Loucy (cell line): Measurements from ENCODE around the gene CACNA2D3.

Source experiments
- H2AFZ ChIP-seq: fragments of 200-600 bp; sonication (generic); 2 replicates; pipeline ENCODE4 v1.6.0; 2016; ENCODE audit warnings: antibody characterized with exemption, mild to moderate bottlenecking, low read length, moderate library complexity
- H3F3A ChIP-seq: fragments of 200-600 bp; 2 replicates; pipeline ENCODE4 v1.6.0; 2016; ENCODE audit warnings: antibody characterized with exemption, low read depth, mild to moderate bottlenecking
- H3K27me3 ChIP-seq: fragments of 200-600 bp; sonication (generic); 2 replicates; pipeline ENCODE4 v1.6.1; 2014; ENCODE audit warnings: low read length, mild to moderate bottlenecking; ENCODE audit not compliant: insufficient read depth, poor library complexity, severe bottlenecking
- H3K36me3 ChIP-seq: fragments of 200-600 bp; sonication (generic); 2 replicates; pipeline ENCODE4 v1.6.1; 2016; ENCODE audit warnings: low read length; ENCODE audit not compliant: insufficient read depth
- H3K4me1 ChIP-seq: fragments of 200-600 bp; sonication (generic); 2 replicates; pipeline ENCODE4 v1.5.1; 2014; ENCODE audit warnings: low read length, mild to moderate bottlenecking; ENCODE audit not compliant: insufficient read depth, poor library complexity, severe bottlenecking
- H3K4me2 ChIP-seq: fragments of 200-600 bp; sonication (generic); 2 replicates; pipeline ENCODE4 v1.6.0; 2014; ENCODE audit warnings: antibody characterized with exemption, low read length, low read depth, mild to moderate bottlenecking; ENCODE audit not compliant: poor library complexity, severe bottlenecking
- H3K4me3 ChIP-seq: fragments of 200-600 bp; sonication (generic); 2 replicates; pipeline ENCODE4 v1.5.1; 2014; ENCODE audit warnings: low read length, mild to moderate bottlenecking, mixed read lengths; ENCODE audit not compliant: poor library complexity, severe bottlenecking
- H3K79me2 ChIP-seq: fragments of 200-600 bp; sonication (generic); 2 replicates; pipeline ENCODE4 v1.6.1; 2014; ENCODE audit warnings: low read length; ENCODE audit not compliant: insufficient read depth
- H3K9ac ChIP-seq: fragments of 200-600 bp; sonication (generic); 2 replicates; pipeline ENCODE4 v1.6.0; 2014; ENCODE audit warnings: mild to moderate bottlenecking, low read depth, low read length, moderate library complexity; ENCODE audit not compliant: poor library complexity, severe bottlenecking
- H3K9me2 ChIP-seq: fragments of 200-600 bp; sonication (generic); replicated peaks from 2 replicates; pipeline ENCODE4 v1.6.1; 2016; ENCODE audit warnings: low read depth, low read length, mixed read lengths
- H3K9me3 ChIP-seq: fragments of 200-600 bp; sonication (generic); 2 replicates; pipeline ENCODE4 v1.6.1; 2014; ENCODE audit warnings: mild to moderate bottlenecking, antibody characterized with exemption, low read length, low read depth; ENCODE audit not compliant: insufficient read depth
- H4K20me1 ChIP-seq: fragments of 200-600 bp; sonication (generic); 2 replicates; pipeline ENCODE4 v1.6.0; 2014; ENCODE audit warnings: antibody characterized with exemption, low read length, mild to moderate bottlenecking; ENCODE audit not compliant: insufficient read depth, poor library complexity, severe bottlenecking
- EZH2phosphoT487 ChIP-seq: fragments of 200-600 bp; IDR thresholded peaks from 2 replicates; pipeline ENCODE4 v1.6.1; 2018; ENCODE audit warnings: antibody characterized with exemption, mild to moderate bottlenecking, moderate library complexity, borderline replicate concordance
- TF ChIP-seq, protein P1 (sequence below): fragments of 200-600 bp; sonication (generic); conservative IDR thresholded peaks from 2 replicates; pipeline ENCODE4 v1.5.1; 2014; ENCODE audit warnings: mild to moderate bottlenecking, antibody characterized with exemption, low read length

Gene CACNA2D3

DNA sequence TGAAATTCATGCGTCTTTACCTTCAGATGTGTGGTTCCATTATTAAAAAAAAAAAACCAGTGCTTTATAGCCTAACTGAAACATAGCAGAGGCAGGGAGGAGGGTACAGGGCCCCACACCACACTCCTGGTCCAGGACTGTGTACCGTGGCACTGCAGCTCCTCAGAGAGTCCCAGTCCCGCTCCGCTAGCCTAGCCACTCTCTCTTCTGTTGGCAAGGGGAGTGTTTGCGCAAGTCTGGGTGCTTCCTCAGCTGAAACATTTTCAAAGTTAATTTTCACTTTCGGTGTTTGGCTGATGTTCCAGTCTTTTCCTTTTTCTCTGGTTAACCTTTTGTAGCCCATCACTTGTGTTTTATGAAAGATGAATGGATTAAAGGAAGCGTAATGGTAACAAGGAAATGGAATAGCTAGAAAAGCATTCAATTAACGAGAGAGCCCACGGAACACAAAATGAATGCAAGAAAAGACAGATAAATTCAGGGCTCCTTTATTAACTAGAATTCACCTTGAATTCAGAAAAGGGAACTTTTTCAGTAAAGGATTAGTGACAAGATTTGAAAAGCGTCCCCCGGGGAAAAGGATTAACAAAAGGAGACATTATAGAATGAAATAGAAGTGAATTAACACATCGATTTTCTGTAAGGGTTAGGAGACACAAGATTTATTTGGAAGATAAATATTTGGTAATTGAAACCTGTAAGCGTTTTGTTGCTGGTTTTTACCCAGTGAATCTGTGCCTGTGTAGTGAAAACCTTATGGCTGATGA lies 177.0 kb downstream of the CACNA2D3 start:
- Histone ChIP-seq H3F3A (no peaks in the 10 kb centered on the region), H3K4me3 (no peak overlapping the region), H3K9ac (no peak overlapping the region), H3K9me2 (no peaks in the 10 kb centered on the region), H4K20me1 (no peaks in the 10 kb centered on the region), H3K4me2 (no peak overlapping the region), H2AFZ (no peak overlapping the region), H3K36me3 (no peaks in the 10 kb centered on the region), H3K9me3 (no peaks in the 10 kb centered on the region), H3K27me3 (no peaks in the 10 kb centered on the region), H3K79me2 (no peaks in the 10 kb centered on the region), H3K4me1 (no peaks in the 10 kb centered on the region)
- TF ChIP-seq, protein P1, sequence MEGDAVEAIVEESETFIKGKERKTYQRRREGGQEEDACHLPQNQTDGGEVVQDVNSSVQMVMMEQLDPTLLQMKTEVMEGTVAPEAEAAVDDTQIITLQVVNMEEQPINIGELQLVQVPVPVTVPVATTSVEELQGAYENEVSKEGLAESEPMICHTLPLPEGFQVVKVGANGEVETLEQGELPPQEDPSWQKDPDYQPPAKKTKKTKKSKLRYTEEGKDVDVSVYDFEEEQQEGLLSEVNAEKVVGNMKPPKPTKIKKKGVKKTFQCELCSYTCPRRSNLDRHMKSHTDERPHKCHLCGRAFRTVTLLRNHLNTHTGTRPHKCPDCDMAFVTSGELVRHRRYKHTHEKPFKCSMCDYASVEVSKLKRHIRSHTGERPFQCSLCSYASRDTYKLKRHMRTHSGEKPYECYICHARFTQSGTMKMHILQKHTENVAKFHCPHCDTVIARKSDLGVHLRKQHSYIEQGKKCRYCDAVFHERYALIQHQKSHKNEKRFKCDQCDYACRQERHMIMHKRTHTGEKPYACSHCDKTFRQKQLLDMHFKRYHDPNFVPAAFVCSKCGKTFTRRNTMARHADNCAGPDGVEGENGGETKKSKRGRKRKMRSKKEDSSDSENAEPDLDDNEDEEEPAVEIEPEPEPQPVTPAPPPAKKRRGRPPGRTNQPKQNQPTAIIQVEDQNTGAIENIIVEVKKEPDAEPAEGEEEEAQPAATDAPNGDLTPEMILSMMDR, result no peak
- TF ChIP-seq EZH2phosphoT487, result no peak

DNA sequence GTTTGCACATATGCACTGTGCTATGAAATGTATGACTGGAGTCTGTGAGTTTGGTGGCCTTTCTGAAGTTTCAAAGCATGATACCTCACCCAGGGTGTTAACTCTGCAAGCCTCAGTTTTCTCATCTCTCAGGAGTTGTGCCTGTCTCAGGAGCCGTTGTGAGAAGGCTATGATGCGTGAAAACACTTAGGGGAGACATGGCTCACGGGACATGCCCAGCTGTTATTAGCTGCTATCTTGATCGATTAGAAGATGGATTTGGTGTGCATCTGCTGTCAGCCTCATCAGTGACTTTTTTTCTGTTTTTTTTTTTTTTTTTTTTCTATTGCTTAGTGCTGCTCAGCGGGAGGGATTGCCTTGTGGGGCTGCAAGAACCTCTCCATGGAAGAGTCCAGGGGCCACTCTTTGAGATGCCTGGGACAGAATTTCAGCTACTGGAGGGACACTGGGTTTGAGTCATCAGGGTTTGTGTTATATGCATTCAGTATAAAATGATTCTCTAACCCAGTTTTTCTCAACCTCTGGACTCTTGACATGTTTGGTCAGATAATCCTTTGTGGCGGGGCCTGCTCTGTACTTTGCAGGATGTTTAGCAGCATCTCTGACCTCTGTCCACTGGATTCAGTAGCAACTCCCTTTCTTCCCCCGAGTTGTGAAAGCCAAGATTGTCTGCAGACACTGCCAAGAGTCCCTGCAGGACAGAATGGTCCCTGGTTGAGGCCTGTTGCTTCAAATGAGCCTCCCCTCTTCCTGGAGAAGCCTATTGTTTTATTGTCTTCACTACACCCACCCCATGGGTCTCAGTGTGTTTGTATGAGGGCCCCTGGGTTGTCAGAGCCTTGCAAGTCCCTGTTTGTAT lies 181.4 kb downstream of the CACNA2D3 start:
- Histone ChIP-seq H3K36me3 (no peaks in the 10 kb centered on the region), H3K27me3 (no peaks in the 10 kb centered on the region), H3F3A (no peaks in the 10 kb centered on the region), H3K9ac (no peak overlapping the region), H3K9me3 (no peaks in the 10 kb centered on the region), H4K20me1 (no peaks in the 10 kb centered on the region), H2AFZ (no peak overlapping the region), H3K9me2 (no peaks in the 10 kb centered on the region), H3K4me2 (no peak overlapping the region), H3K79me2 (no peaks in the 10 kb centered on the region), H3K4me3 (no peak overlapping the region), H3K4me1 (no peaks in the 10 kb centered on the region)
- no peak for TF ChIP-seq EZH2phosphoT487

DNA sequence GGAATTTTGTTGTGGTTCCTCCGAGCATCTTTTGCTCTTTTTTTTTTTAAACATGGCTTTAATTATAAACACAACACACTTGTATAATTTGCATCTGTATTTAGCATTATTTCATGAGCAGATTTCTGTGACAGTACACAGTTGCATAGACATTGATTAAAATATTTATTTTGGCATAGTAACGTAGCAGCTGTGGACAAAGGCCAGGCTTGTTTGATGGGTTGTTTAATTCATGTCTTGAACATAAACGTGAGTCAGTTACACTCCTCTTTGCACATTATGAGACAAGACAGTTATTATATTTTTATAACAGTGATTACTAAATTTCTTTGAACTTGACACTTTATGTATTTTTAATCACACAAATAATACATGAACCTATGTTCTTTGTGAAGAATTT lies 182.5 kb downstream of the CACNA2D3 start:
- no peaks in the 10 kb centered on the region for H3K4me1 ChIP-seq
- H3K4me3 ChIP-seq, result no peak overlapping the region
- H2AFZ ChIP-seq, result no peak overlapping the region
- no peak overlapping the region for H3K4me2 ChIP-seq
- H3K9me2 ChIP-seq, result no peaks in the 10 kb centered on the region
- no peaks in the 10 kb centered on the region for H3K27me3 ChIP-seq
- H3K79me2 ChIP-seq, result no peaks in the 10 kb centered on the region
- H4K20me1 ChIP-seq, result no peaks in the 10 kb centered on the region
- H3K9ac ChIP-seq, result no peak overlapping the region
- no peaks in the 10 kb centered on the region for H3F3A ChIP-seq
- no peaks in the 10 kb centered on the region for H3K36me3 ChIP-seq
- no peak for TF ChIP-seq EZH2phosphoT487
- TF ChIP-seq, protein P1, result no peak
- H3K9me3 ChIP-seq, result no peaks in the 10 kb centered on the region
